GM19328 (cell line): ENCODE measurements around the gene RSRC1.
A peak's percentile ranks its signal among the peaks of the same experiment; 100 is the strongest.
"Not testable (repeated sequence)": the region's sequence is repeated elsewhere in the genome, so short reads cannot be mapped to it uniquely, and the experiment has no call there.

Experiments
- ATAC-seq: cut with Tn5 transposase; IDR thresholded peaks from one replicate; pipeline ENCODE4 v1.9.1; 2021; ENCODE audit warnings: mild to moderate bottlenecking, moderate library complexity; ENCODE audit not compliant: unreplicated experiment

RSRC1 gene

GRCh38 chr3:158312560-158313141 lies 202.8 kb downstream of the RSRC1 start:
- ATAC-seq = no peak

- no peak for ATAC-seq
Measured at GRCh38 chr3:158313338-158313927, 203.5 kb downstream of the RSRC1 start.

- peak; percentile 47 for ATAC-seq
Measured at GRCh38 chr3:158314426-158315357, 204.8 kb downstream of the RSRC1 start.

GRCh38 chr3:158329696-158330441 lies 220.0 kb downstream of the RSRC1 start:
- ATAC-seq = not testable (repeated sequence)

GRCh38 chr3:158330870-158331269 lies 221.0 kb downstream of the RSRC1 start:
- no peak for ATAC-seq

GRCh38 chr3:158333736-158334135 lies 223.8 kb downstream of the RSRC1 start:
- no peak for ATAC-seq

GRCh38 chr3:158337110-158337509 lies 227.2 kb downstream of the RSRC1 start:
- ATAC-seq = no peak

- no peak for ATAC-seq
Measured at GRCh38 chr3:158339638-158340037, 229.7 kb downstream of the RSRC1 start.

- not testable (repeated sequence) for ATAC-seq
Measured at GRCh38 chr3:158340951-158341350, 231.1 kb downstream of the RSRC1 start.

GRCh38 chr3:158347966-158348365 lies 238.1 kb downstream of the RSRC1 start:
- no peak for ATAC-seq

GRCh38 chr3:158350971-158351370 lies 241.1 kb downstream of the RSRC1 start:
- ATAC-seq = no peak

- no peak for ATAC-seq
Measured at GRCh38 chr3:158352551-158352950, 242.7 kb downstream of the RSRC1 start.

- no peak for ATAC-seq
Measured at GRCh38 chr3:158354713-158355112, 244.8 kb downstream of the RSRC1 start.

- ATAC-seq = peak; percentile 97
Measured at GRCh38 chr3:158355623-158356588, 246.0 kb downstream of the RSRC1 start.

- no peak for ATAC-seq
Measured at GRCh38 chr3:158359339-158359738, 249.4 kb downstream of the RSRC1 start.

- no peak for ATAC-seq
Measured at GRCh38 chr3:158360756-158361448, 251.0 kb downstream of the RSRC1 start.

GRCh38 chr3:158368271-158368670 lies 258.4 kb downstream of the RSRC1 start:
- no peak for ATAC-seq

GRCh38 chr3:158369279-158369678 lies 259.4 kb downstream of the RSRC1 start:
- no peak for ATAC-seq

GRCh38 chr3:158379517-158379916 lies 269.6 kb downstream of the RSRC1 start:
- ATAC-seq = no peak
